ENCODE data around the gene UBE4B. TPM values are rescaled to one million over a fixed set of nuclear protein-coding genes. Genes with fewer than 3 reads are reported as not detected.

The UBE4B gene
- total and polyA plus RNA-seq, 9 of the 15 experiments (the other 6 are each of a cell fraction or from before 2014, with no cell fraction given): 11.7 to 73.7 (median 40.1) TPM

DNA sequence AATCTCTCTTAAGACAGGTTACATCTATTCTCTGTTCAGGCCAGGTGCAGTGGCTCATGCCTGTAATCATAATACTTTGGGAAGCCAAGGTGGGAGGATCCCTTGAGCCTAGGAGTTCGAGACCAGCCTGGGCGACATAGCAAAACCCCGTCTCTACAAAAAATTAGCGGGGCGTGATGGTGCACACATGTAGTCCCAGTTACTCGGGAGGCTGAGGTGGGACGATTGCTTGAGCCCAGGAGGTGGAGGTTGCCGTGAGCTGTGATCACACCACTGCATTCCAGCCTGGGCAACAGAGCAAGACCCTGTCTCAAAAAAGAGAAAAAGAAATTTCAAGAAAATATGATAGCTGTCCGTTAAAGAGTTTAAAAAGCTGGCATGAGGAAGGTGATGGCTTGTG lies 43.0 kb downstream of the UBE4B start (continued):
- TF ChIP-seq, protein P1, sequence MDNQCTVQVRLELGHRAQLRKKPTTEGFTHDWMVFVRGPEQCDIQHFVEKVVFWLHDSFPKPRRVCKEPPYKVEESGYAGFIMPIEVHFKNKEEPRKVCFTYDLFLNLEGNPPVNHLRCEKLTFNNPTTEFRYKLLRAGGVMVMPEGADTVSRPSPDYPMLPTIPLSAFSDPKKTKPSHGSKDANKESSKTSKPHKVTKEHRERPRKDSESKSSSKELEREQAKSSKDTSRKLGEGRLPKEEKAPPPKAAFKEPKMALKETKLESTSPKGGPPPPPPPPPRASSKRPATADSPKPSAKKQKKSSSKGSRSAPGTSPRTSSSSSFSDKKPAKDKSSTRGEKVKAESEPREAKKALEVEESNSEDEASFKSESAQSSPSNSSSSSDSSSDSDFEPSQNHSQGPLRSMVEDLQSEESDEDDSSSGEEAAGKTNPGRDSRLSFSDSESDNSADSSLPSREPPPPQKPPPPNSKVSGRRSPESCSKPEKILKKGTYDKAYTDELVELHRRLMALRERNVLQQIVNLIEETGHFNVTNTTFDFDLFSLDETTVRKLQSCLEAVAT (IDR thresholded peaks at IDR 0.05): no peak
- TF ChIP-seq TCF7 (IDR thresholded peaks at IDR 0.05; ENCODE audit: borderline replicate concordance): no peak

DNA sequence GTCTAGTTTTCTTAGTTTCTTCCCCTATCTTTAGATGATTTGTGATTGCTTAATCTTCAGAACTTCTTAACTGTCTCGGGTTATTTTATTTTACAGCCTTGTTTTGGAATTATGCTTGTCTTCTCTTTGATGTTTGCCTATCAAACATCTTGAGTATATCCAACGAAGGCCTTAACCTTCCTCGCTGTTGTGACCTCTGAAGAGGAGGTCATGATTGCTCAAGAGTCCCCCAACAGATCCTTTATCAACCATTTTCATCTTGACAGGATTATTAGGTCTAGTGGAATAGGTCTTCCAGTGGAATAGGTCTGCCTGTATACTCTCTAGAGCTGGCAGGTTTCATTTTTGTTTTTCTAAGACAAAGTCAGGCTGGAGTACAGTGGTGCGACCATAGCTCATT lies 45.7 kb downstream of the UBE4B start:
- CTCF ChIA-PET (ENCODE audit: low intra/inter-chr PET ratio): no interaction called here
- no TSS peak for BruUV-seq (replicated peaks)
- DNase-seq (ENCODE audit: extremely low read depth in 1 of 4, low spot score in 3 of 4) (no peak), FAIRE-seq (no peak), ATAC-seq (no peak)
- H3K9me1 ChIP-seq (ENCODE audit: control insufficient read depth, insufficient read depth, low read length): no peaks in the 10 kb centered on the region
- H3K79me2 ChIP-seq (ENCODE audit: control insufficient read depth, insufficient read depth, low read length): peaks cover 28% of the 10 kb centered on the region
- intact Hi-C loops (cut with micrococcal nuclease): no loop called here
- no peak overlapping the region for H3K9ac ChIP-seq (ENCODE audit: insufficient read depth in 1 of 2, low read depth in 2 of 2, low read length in 2 of 2)
- peaks cover 7% of the 10 kb centered on the region for H4K20me1 ChIP-seq (replicated peaks; ENCODE audit: control insufficient read depth, insufficient read depth, low read length)
- in situ Hi-C loops (cut with MboI): no loop called here
- no peak overlapping the region for H3K4me2 ChIP-seq (ENCODE audit: insufficient read depth, low read length)
- H2AFZ ChIP-seq (ENCODE audit: low read depth, low read length): no peak overlapping the region
- H3K4me3 ChIP-seq: no peak overlapping the region
- WGBS (ENCODE audit: insufficient coverage, low coverage, missing lambda C conversion rate): 64% methylated on average over 4 of the region's 4 CpGs
- peaks cover 31% of the 10 kb centered on the region for H3K36me3 ChIP-seq (ENCODE audit: control insufficient read depth, insufficient read depth, low read length)
- no peak overlapping the region for H3K27ac ChIP-seq (ENCODE audit: extremely low read depth, low read depth, low read length)
- H3K9me3 ChIP-seq (replicated peaks; ENCODE audit: control insufficient read depth, insufficient read depth, low read depth, low read length): no peaks in the 10 kb centered on the region
- no peaks in the 10 kb centered on the region for H3K27me3 ChIP-seq (ENCODE audit: control insufficient read depth in 2 of 2, insufficient read depth in 2 of 2, low read length in 2 of 2)
- H3K4me1 ChIP-seq (replicated peaks in 1 of 2; ENCODE audit: control insufficient read depth in 2 of 2, insufficient read depth in 2 of 2, low read length in 2 of 2): peaks cover 0 to 17% of the 10 kb centered on the region in 2 experiments; a peak in 3 of 5 replicates
- POLR2A ChIA-PET: interaction anchor here (1.6 kb wide), 1 partner anchor 9 kb away, joined by 6 read pairs; no protein-coding TSS in a partner anchor
- TF ChIP-seq, protein P2, sequence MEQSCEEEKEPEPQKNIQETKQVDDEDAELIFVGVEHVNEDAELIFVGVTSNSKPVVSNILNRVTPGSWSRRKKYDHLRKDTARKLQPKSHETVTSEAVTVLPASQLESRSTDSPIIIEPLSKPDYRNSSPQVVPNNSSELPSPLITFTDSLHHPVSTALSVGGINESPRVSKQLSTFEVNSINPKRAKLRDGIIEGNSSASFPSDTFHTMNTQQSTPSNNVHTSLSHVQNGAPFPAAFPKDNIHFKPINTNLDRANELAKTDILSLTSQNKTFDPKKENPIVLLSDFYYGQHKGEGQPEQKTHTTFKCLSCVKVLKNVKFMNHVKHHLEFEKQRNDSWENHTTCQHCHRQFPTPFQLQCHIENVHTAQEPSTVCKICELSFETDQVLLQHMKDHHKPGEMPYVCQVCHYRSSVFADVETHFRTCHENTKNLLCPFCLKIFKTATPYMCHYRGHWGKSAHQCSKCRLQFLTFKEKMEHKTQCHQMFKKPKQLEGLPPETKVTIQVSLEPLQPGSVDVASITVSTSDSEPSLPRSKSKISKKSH (CRISPR knock-in tag; IDR thresholded peaks at IDR 0.05): no peak
- TF ChIP-seq POLR2H (tag; IDR thresholded peaks at IDR 0.05; ENCODE audit: low read depth) (no peak), NCOA4 (IDR thresholded peaks at IDR 0.05; ENCODE audit: partially characterized antibody) (no peak), ZNF263 (CRISPR knock-in tag; IDR thresholded peaks at IDR 0.05; ENCODE audit: borderline replicate concordance) (no peak), TRIM24 (IDR thresholded peaks at IDR 0.05) (no peak), XRCC5 (IDR thresholded peaks at IDR 0.05; ENCODE audit: low read depth, low read length) (no peak), CEBPG (CRISPR knock-in tag; IDR thresholded peaks at IDR 0.05) (no peak), CEBPG (tag; conservative IDR thresholded peaks at IDR 0.05 in 1 of 2, IDR thresholded peaks at IDR 0.05 in 1 of 2) (peak; percentile 23 to 80; a peak in 2 of 4 replicates), CEBPB (tag; IDR thresholded peaks at IDR 0.05) (peak; percentile 82)
- TF ChIP-seq, protein P3, sequence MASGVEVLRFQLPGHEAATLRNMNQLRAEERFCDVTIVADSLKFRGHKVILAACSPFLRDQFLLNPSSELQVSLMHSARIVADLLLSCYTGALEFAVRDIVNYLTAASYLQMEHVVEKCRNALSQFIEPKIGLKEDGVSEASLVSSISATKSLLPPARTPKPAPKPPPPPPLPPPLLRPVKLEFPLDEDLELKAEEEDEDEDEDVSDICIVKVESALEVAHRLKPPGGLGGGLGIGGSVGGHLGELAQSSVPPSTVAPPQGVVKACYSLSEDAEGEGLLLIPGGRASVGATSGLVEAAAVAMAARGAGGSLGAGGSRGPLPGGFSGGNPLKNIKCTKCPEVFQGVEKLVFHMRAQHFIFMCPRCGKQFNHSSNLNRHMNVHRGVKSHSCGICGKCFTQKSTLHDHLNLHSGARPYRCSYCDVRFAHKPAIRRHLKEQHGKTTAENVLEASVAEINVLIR (CRISPR knock-in tag; IDR thresholded peaks at IDR 0.05): no peak
- TF ChIP-seq, protein P4, sequence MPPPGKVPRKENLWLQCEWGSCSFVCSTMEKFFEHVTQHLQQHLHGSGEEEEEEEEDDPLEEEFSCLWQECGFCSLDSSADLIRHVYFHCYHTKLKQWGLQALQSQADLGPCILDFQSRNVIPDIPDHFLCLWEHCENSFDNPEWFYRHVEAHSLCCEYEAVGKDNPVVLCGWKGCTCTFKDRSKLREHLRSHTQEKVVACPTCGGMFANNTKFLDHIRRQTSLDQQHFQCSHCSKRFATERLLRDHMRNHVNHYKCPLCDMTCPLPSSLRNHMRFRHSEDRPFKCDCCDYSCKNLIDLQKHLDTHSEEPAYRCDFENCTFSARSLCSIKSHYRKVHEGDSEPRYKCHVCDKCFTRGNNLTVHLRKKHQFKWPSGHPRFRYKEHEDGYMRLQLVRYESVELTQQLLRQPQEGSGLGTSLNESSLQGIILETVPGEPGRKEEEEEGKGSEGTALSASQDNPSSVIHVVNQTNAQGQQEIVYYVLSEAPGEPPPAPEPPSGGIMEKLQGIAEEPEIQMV (tag; conservative IDR thresholded peaks at IDR 0.05; ENCODE audit: low read depth): no peak
- TF ChIP-seq, protein P5, sequence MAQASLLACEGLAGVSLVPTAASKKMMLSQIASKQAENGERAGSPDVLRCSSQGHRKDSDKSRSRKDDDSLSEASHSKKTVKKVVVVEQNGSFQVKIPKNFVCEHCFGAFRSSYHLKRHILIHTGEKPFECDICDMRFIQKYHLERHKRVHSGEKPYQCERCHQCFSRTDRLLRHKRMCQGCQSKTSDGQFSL (CRISPR knock-in tag; IDR thresholded peaks at IDR 0.05): no peak
- TF ChIP-seq, protein P5 (tag; IDR thresholded peaks at IDR 0.05): no peak

All from K562 (cell line).